Erythroblast (primary cell): ENCODE data around the gene SPOCD1.

Source experiments
- GATA1 ChIP-seq: IDR thresholded peaks from 2 replicates; pipeline ENCODE4 v1.6.1; 2011; ENCODE audit warnings: low read depth, mild to moderate bottlenecking, control low read depth, low read length, moderate library complexity
- POLR2A ChIP-seq: IDR thresholded peaks from 2 replicates; pipeline ENCODE4 v1.6.1; 2011; ENCODE audit warnings: mild to moderate bottlenecking, low read length

DNA sequence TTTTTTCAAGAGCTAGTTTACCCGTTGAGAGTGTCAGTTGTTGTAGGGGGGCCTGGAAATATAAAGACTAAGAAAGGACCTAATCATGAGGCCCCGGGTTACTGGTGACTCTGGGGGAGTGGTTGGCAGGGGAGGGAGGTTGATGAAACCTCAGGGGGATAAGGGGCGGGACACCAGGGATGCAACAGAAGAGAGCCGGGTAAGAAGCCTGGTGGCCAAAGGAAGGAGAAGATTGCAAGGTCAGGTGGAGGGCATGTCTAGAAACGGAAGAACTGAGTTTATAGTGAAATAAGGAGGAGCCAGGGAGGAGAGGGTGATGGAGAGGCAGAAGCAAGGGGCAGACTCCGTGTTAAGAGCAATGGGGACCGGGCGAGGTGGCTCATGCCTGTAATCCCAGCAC, 12.5 kb upstream of the SPOCD1 start:
- TF ChIP-seq POLR2A (no peak), GATA1 (no peak)
